GM18907 (cell line): ENCODE results near the gene BRAT1.

ENCODE experiments used
- ATAC-seq: cut with Tn5 transposase; IDR thresholded peaks from one replicate; pipeline ENCODE4 v1.9.1; 2021; ENCODE audit warnings: mild to moderate bottlenecking, moderate library complexity; ENCODE audit not compliant: unreplicated experiment

Gene BRAT1

GRCh38 chr7:2500701-2501100, 54.6 kb downstream of the BRAT1 start:
- no peak for ATAC-seq

GRCh38 chr7:2499719-2500430, 55.4 kb downstream of the BRAT1 start:
- no peak for ATAC-seq

GRCh38 chr7:2499181-2499580, 56.1 kb downstream of the BRAT1 start:
- ATAC-seq, result no peak

GRCh38 chr7:2498708-2499107, 56.6 kb downstream of the BRAT1 start:
- ATAC-seq, result no peak

GRCh38 chr7:2497500-2498336, 57.6 kb downstream of the BRAT1 start:
- no peak for ATAC-seq

GRCh38 chr7:2497065-2497464, 58.3 kb downstream of the BRAT1 start:
- no peak for ATAC-seq

GRCh38 chr7:2496375-2496774, 58.9 kb downstream of the BRAT1 start:
- no peak for ATAC-seq

GRCh38 chr7:2495418-2496299, 59.7 kb downstream of the BRAT1 start:
- no peak for ATAC-seq

GRCh38 chr7:2494191-2495130, 60.9 kb downstream of the BRAT1 start:
- no peak for ATAC-seq

GRCh38 chr7:2493205-2494164, 61.8 kb downstream of the BRAT1 start:
- no peak for ATAC-seq

- no peak for ATAC-seq
Measured at GRCh38 chr7:2492038-2492437, 63.3 kb downstream of the BRAT1 start.

- no peak for ATAC-seq
Measured at GRCh38 chr7:2490181-2490651, 65.1 kb downstream of the BRAT1 start.

- no peak for ATAC-seq
Measured at GRCh38 chr7:2488681-2489080, 66.6 kb downstream of the BRAT1 start.

GRCh38 chr7:2488272-2488645, 67.1 kb downstream of the BRAT1 start:
- ATAC-seq, result no peak
